ENCODE results near the gene SDC3.

The SDC3 gene

DNA sequence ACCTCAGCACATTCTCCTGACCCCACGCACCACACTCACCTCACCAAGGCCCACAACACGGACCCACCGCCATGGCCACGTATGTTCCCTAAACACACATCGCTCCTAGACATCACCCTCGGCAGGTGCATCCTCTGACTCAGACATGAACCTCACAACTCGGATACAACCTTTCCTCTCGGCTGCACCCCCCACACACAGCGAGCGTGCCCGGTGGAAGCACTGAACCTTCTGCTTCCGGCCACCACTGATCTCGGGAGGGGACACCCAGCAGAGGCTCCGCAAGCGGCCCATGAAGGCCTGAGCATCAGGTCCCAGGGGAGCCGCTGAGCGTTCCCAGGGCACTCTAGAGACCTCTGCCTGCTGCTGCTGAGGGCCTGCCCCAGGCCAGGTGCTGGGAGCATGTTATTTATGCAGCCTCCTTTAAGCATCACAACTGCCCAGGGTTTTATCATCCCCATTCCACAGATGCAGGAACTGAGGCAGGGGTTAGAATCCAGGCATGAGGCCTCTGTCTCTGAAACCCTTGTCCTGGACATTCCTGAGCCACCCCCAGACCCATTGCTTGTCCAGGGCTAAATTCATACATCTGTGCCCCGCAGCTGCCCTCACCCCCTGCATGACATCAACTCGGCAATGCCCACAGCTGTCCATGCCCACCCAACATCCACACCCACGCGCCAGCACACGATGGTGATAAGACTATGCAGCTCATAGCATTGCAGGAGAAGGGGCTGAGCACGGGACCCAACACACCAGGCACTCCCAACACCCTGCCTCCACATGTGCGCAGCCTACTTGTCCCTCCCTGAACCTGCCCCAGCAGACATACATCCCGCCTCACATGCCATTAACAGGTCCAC, 27.0 kb downstream of the SDC3 start:
- no peak for DNase-seq (ENCODE audit: low read depth)

DNA sequence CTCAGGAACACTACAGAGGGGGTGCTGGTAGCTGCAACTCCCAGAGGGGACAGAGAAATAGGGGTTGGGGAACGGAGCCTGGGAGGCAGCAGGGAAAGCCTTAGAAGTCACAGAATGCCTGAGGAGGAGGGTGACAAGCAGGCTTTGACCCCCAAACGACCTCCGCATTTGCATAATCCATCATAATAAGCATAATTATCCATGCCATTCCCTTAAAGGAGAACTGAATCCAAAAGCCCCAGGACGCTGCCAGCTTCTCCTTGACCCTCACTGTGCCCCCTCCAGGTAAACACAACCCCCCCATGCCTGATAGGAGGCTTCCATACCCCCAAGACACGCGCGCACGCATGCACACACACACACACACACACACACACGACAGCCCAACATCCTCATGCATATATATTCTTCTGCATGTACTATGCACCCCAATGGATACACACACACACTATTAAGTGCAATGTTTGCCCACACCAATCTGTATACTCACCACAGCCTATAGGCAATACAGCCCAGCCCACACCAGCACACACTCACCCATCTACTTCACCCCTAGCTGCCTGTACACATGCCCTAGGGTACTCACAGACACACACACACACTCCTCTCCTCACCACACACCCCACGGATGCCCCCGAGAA, 27.8 kb downstream of the SDC3 start:
- no peak overlapping the region for H3K4me3 ChIP-seq (ENCODE audit: low read length)
- no peak for DNase-seq (ENCODE audit: low read depth)
- TF ChIP-seq, protein P1, sequence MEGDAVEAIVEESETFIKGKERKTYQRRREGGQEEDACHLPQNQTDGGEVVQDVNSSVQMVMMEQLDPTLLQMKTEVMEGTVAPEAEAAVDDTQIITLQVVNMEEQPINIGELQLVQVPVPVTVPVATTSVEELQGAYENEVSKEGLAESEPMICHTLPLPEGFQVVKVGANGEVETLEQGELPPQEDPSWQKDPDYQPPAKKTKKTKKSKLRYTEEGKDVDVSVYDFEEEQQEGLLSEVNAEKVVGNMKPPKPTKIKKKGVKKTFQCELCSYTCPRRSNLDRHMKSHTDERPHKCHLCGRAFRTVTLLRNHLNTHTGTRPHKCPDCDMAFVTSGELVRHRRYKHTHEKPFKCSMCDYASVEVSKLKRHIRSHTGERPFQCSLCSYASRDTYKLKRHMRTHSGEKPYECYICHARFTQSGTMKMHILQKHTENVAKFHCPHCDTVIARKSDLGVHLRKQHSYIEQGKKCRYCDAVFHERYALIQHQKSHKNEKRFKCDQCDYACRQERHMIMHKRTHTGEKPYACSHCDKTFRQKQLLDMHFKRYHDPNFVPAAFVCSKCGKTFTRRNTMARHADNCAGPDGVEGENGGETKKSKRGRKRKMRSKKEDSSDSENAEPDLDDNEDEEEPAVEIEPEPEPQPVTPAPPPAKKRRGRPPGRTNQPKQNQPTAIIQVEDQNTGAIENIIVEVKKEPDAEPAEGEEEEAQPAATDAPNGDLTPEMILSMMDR (conservative IDR thresholded peaks at IDR 0.05; ENCODE audit: low read length) = no peak

More for the DNA sequence above, 27.0 kb downstream of the SDC3 start:
- H3K4me3 ChIP-seq (ENCODE audit: low read length) = no peak overlapping the region
- TF ChIP-seq, protein P1 (conservative IDR thresholded peaks at IDR 0.05; ENCODE audit: low read length) = no peak

DNA sequence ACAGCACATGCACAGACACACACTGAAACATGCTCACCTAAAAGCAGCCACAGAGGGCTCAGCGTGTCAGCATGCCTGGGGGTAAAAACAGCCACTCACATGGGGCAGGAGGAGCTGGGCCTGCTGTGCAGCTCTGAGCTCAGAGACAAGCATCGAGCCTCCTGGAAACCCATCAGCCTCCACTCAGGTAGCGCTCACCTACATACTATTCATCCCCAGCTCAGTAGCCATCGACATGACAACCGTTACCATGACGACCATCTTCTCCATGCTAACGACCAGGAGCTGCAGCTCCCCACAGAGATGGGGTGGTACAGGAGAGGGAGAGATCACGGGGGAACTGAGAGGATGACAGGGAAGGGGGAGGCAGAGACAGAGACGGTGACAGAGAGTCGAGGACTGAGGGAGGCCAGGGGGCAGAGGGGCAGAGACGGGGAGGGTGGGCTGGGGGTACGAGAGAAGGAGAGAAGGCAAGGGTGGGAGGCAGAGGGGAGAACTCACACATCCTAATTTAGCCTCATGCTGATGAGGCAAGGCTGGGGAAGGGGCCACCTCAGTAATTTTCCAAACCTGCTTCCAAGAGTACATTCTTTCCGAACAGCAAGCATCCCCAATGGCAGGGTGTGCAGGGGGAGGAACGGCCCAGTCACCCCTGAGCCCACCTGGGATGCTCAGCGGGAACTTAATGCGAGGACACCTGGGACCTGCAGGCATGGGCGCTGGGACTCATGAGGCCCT, 28.4 kb downstream of the SDC3 start:
- H3K4me3 ChIP-seq (ENCODE audit: low read length) = no peak overlapping the region
- DNase-seq (ENCODE audit: low read depth) = no peak
- TF ChIP-seq, protein P1 (conservative IDR thresholded peaks at IDR 0.05; ENCODE audit: low read length) = no peak

DNA sequence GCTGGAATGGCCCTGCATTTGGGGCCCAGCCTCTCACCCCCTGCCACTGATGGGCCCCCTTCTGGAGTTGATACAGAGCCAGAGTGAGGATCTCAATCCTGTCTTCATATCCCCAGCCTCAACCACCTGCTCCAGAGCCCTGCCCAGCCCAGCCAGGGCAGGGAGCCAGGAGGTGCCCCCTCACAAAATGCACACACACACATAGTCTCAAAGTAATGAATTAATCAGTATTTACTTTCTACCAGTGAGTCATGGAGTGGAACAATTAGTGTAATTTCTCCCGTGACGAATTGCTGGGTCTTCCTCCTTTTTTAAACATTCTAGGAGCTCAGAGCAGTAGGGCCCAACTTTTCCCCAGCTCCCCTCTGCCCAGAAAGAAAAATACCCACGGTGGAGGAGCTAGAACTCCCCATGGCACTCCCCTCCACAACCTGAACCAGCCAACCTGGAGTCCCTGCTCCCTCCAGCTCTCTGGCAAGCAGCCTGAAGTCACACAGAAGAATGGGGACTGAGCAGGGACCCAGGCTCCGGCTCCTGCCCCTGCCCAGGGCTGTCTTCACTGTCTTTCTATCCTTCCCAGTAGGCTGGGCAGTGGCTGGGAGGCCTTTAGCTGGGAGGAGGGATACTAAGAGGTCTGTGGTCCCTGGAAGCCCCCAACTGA, 29.3 kb downstream of the SDC3 start:
- TF ChIP-seq, protein P1 (conservative IDR thresholded peaks at IDR 0.05; ENCODE audit: low read length) = no peak
- no peak overlapping the region for H3K4me3 ChIP-seq (ENCODE audit: low read length)
- no peak for DNase-seq (ENCODE audit: low read depth)

DNA sequence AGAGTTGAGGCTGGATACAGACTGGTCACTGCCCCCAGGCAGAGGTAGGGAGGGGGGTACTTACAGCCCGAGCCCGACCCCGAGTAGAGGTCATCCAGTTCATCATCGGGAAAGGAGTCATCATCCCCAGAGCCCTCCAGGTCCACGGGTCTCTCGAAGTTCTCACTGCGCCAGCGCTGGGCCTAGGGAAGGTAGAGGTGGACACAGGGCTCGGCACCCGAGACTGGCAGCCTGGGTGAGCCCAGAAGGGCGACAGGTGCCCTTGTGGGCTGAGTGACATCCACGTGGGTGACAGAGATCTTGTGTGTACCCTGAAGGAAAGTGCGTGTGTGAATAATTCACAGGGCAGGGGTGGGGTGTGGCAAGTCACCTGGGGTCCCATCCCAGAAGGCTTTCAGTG, 30.0 kb downstream of the SDC3 start:
- TF ChIP-seq, protein P1 (conservative IDR thresholded peaks at IDR 0.05; ENCODE audit: low read length) = no peak
- H3K4me3 ChIP-seq (ENCODE audit: low read length) = no peak overlapping the region
- DNase-seq (ENCODE audit: low read depth) = no peak

DNA sequence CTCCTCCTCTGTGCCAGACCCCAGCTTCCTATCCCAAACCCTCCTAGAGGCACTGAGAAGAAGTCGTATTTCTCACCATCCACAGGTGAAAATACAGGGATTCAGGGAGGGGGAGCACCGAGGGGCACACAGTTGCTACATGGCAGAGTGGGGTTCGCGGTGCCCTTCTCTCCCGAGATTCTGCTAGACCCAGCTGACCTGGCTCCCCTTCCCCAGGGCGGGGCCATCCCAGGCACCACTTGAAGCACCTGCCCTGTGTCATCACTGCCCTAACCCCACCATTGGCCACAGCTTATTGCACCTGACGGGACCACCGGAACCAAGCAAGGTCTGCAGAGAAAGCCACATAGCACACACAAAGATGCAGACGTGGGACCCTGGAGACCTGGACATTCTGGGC, 30.5 kb downstream of the SDC3 start:
- no peak for DNase-seq (ENCODE audit: low read depth)
- TF ChIP-seq, protein P1 (conservative IDR thresholded peaks at IDR 0.05; ENCODE audit: low read length) = no peak

More for the DNA sequence above, 30.5 kb downstream of the SDC3 start:
- H3K4me3 ChIP-seq (ENCODE audit: low read length) = no peak overlapping the region
